HG02870 (cell line): ENCODE results near the gene RASAL2.
"Not testable (repeated sequence)": the region's sequence is repeated elsewhere in the genome, so short reads cannot be mapped to it uniquely, and the experiment has no call there.

ENCODE experiments used
- ATAC-seq: cut with Tn5 transposase; IDR thresholded peaks from one replicate; pipeline ENCODE4 v1.9.1; 2021; ENCODE audit warnings: mild to moderate bottlenecking, moderate library complexity; ENCODE audit not compliant: unreplicated experiment

RASAL2 gene

DNA sequence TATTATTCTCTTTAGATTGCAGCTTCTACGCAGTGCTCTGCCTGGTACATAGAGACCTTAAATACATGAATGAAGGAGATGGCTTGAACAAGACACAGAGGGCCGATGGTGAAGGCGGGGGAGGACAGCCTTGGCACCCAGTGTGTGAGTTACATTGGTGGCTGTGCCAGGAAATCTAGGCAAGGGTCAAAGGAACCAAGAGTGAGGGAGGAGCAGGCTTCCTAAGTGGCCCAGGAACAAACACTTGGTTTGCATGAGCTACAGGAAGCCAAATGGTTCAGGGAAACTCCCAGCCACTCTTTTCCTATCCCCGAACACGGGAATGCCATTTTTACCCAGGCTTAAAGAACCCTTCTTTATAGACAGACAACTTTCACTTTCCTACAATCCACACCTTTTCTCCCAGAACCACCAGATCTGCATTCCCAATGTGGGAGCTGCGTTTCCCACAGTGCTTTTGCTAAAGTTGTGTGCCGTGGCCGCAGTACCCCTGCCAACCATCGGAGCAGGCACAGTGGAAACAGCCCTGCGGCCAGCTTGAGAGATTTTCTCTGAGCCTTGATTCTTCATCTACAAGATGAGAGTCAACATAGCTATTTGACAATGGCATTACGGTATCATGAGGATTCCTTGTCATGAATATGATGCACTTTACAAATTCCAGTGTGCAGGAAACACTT is 406.3 kb downstream of the RASAL2 start:
- no peak for ATAC-seq

DNA sequence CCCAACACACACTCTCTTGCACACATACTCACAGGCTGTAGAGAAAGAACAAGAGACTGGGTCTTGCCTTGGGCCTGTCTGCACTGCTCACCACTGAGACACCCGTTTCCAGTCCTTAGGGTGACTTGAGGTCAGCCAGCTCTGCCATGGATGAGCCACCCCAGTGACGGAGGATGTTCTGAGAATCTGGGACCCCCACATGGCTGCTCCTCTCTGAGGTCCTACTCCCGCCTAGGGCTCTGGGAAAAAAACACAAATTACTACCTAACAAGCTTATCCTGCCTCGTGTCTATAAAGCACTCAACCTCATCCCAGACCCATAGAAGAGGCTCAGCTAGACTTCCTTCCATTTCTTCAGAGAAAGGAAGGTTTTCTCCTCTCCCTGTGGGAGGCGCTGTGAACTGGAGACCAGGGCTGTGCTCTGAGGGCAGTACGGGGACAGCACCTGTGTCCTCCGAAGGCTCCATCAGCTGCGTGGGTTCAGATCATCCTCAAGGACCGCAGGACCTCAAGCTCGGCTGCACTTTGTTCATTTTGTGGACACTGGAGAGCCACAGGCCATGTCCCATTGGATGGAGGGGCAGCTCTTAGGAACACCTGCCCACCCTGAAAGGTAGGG is 407.1 kb downstream of the RASAL2 start:
- ATAC-seq = no peak

DNA sequence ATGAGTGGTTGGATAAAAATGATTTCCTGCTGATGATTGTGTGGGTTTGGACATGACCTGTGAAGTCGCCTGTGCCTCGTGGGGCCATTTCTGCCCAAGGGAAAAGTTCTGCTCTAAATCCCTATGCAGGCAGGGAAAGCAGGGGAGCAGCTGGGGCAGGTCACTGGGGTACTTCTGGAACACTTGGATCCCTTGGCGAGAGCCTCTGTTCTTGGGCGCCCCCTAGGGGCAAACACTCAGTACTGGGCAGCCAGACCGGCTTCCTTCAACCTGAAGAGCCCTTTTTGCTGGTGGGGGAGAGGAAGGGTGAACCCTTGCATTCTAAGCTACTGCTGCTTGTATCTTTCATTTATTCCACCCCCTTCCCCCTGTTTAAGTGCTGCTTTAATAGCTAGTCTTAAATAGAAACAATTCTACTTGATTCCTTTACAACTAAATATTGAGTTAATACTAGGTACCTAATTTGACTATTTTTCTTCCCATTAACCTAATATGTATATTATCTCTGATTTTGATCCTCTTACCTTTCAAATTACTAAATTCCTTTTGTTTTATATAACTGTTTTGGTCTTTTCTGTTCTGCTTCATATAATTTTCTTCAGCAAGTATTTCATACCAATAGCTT is 407.9 kb downstream of the RASAL2 start:
- peak; percentile 82 for ATAC-seq

- ATAC-seq = no peak
Observed at GRCh38 chr1:178502330-178502714, 408.4 kb downstream of the RASAL2 start.

- no peak for ATAC-seq
Observed at GRCh38 chr1:178502856-178503255, 409.0 kb downstream of the RASAL2 start.

DNA sequence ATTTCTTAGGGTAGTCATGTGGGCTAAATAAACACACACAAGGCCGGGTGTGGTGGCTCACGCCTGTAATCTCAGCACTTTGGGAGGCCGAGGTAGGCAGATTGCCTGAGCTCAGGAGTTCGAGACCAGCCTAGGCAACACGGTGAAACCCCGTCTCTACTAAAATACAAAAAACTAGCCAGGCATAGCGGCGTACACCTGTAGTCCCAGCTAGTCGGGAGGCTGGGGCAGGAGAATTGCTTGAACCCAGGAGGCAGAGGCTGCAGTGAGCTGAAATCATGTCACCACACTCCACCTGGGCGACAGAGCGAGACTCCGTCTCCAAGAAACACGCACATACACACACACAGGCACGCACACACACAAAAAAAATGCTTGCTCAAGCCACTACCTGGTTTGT is 409.4 kb downstream of the RASAL2 start:
- not testable (repeated sequence) for ATAC-seq

GRCh38 chr1:178503849-178504248 is 409.9 kb downstream of the RASAL2 start:
- ATAC-seq = no peak

GRCh38 chr1:178504286-178504685 is 410.4 kb downstream of the RASAL2 start:
- ATAC-seq = no peak

DNA sequence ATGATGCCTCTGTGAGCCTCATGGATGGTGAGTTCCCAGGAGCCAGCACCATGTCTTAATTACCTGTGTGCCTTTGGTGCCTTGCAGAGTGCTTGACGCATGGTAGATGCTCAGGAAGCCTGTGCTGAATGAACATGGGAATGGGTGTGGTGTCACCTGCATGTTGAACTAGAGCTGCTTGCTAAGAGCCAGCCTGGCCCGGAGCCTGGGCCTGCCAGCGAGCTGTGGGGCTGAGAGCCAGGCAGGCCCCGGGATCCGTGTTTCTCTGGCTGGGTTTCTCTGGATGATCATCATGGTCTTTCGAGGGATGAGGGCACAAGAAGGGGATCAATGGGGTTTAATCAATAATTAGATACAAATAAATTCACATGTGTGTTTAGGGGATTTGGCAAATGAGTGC is 412.3 kb downstream of the RASAL2 start:
- no peak for ATAC-seq

GRCh38 chr1:178506669-178507068 is 412.8 kb downstream of the RASAL2 start:
- no peak for ATAC-seq

- ATAC-seq = no peak
Observed at GRCh38 chr1:178509414-178510007, 415.6 kb downstream of the RASAL2 start.

- ATAC-seq = no peak
Observed at GRCh38 chr1:178510155-178510554, 416.3 kb downstream of the RASAL2 start.

DNA sequence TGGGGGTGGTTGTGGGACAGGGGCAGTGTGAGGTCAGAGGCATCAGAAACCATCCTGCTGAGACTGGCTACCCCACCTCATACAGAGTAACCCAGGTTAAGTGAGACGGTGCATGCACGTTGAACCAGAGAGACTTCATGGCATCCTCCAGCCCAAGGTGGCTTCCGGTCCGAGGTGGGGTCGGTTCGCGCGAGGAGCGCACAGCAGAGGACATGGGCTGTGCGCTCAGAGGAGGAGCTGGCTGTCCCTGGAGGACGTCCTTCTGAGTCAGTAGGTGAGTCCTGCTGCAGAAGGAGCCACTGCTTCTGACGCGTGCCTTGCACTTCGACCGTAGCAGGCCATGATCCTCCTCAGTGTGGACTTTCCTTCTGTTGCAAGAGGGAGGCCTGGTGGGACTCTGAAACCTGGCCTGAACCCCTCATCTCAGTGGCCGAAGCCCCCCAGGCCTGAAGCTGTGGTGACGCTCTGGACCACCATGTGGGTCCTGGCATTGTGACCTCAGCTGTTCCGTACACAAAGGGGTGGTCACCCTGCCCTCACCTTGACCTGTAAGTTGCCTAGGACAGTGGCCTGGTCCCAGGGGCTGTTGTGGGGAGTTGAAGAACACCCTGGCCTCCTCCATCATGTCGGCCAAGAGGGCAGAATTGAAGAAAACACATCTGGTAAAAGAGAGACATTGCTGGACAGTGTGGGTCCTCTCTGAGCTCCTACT is 418.8 kb downstream of the RASAL2 start, which contains the start of gene TEX35:
TSS of gene TEX35 (plus strand) at position 544 of the 712 bp plus-strand sequence. CDS start at position 624, 80 bp downstream.
- no peak for ATAC-seq

GRCh38 chr1:178513278-178513983 is 419.5 kb downstream of the RASAL2 start:
- no peak for ATAC-seq

GRCh38 chr1:178516110-178516509 is 422.2 kb downstream of the RASAL2 start:
- no peak for ATAC-seq

- ATAC-seq = no peak
Observed at GRCh38 chr1:178518894-178519293, 425.0 kb downstream of the RASAL2 start.

GRCh38 chr1:178520803-178521202 is 426.9 kb downstream of the RASAL2 start:
- no peak for ATAC-seq

GRCh38 chr1:178521241-178521640 is 427.3 kb downstream of the RASAL2 start:
- ATAC-seq = no peak

GRCh38 chr1:178527117-178527516 is 433.2 kb downstream of the RASAL2 start:
- no peak for ATAC-seq

GRCh38 chr1:178528228-178528952 is 434.5 kb downstream of the RASAL2 start:
- no peak for ATAC-seq
